Measurements from ENCODE around the gene FOXO6. TPM values are rescaled to one million over a fixed set of nuclear protein-coding genes. Genes with fewer than 3 reads are reported as not detected.

FOXO6 gene
- total RNA-seq, 5 donors from 2014 or later (not counting 1 experiment from before 2014, with no cell fraction given), result 0.13 to 0.70 (median 0.63) TPM; not detected in 2

DNA sequence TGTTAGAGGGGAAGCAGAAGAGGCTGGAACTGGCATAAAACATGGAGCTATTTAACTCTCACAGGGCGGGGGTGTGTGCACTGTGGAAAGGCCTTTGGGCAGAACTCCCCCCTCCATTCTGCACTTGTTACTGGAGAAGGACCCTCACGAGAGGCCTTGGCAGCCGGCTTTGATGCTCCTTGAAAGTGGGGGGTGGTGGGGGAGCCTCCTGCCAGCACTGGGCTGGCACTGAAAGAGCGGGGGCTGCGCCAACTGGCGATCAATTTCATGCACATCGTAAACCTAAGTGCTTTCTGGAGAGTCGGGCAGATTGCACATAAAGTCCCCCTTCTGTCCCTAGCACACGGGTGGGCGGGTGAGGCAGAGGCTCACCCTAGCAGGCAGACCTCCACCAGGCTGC lies 28.9 kb downstream of the FOXO6 start:
- POLR2A ChIA-PET, result no interaction called here
- Histone ChIP-seq H3K4me3 (ENCODE audit: control insufficient read depth in 1 of 2, extremely low read depth in 1 of 2, low read length in 1 of 2) (no peak overlapping the region), H3K4me1 (ENCODE audit: control insufficient read depth in 1 of 2, extremely low read depth in 1 of 2, insufficient read depth in 2 of 2, low read length in 2 of 2) (no peaks in the 10 kb centered on the region), H3K36me3 (ENCODE audit: control insufficient read depth in 2 of 2, extremely low read depth in 1 of 2, insufficient read depth in 1 of 2, low read length in 1 of 2) (no peaks in the 10 kb centered on the region), H3K27me3 (replicated peaks in 1 of 2; ENCODE audit: control insufficient read depth in 2 of 2, extremely low read depth in 1 of 2, insufficient read depth in 2 of 2, low read length in 1 of 2) (peaks cover 0 to 64% of the 10 kb centered on the region in 2 experiments), H3K27ac (ENCODE audit: low read length) (no peak overlapping the region), H3K9me3 (no peaks in the 10 kb centered on the region)
- no peak for ATAC-seq (replicated peaks in 1 of 4)
- Mint-ChIP-seq H3K27me3 (peaks cover 16 to 23% of the 10 kb centered on the region in 2 donors), H3K36me3 (no peaks in the 10 kb centered on the region), H3K4me3 (no peak overlapping the region), H3K9me3 (no peaks in the 10 kb centered on the region), H3K27ac (no peak overlapping the region), H3K4me1 (no peaks in the 10 kb centered on the region)
- WGBS (ENCODE audit: insufficient coverage), result 82% methylated on average over 5 of the region's 10 CpGs
- CTCF ChIA-PET, result no interaction called here
- DNase-seq, result no peak

- ChIA-PET POLR2A (interaction anchor here in 1 of 2 donors (0.5 to 0.6 kb wide), 2 partner anchors 218 to 571 kb away, joined by 3 to 5 read pairs; no protein-coding TSS in a partner anchor), CTCF (no interaction called here)
- no peak overlapping the region for H3K4me3 ChIP-seq (ENCODE audit: control insufficient read depth in 1 of 2, extremely low read depth in 1 of 2, low read length in 1 of 2)
- DNase-seq (no peak), ATAC-seq (replicated peaks in 1 of 4) (no peak)
- H3K36me3 Mint-ChIP-seq, result no peaks in the 10 kb centered on the region
- H3K4me3 Mint-ChIP-seq, result no peak overlapping the region
- 100% methylated on average over 1 of the region's 1 CpG for WGBS (ENCODE audit: insufficient coverage)
- H3K9me3 ChIP-seq, result no peaks in the 10 kb centered on the region
- H3K36me3 ChIP-seq (ENCODE audit: control insufficient read depth in 2 of 2, extremely low read depth in 1 of 2, insufficient read depth in 1 of 2, low read length in 1 of 2), result no peaks in the 10 kb centered on the region
- H3K27me3 Mint-ChIP-seq, result peaks cover 14 to 22% of the 10 kb centered on the region in 2 donors
- H3K4me1 Mint-ChIP-seq, result peaks cover 0 to 2% (median 0%) of the 10 kb centered on the region in 3 donors
- H3K27ac Mint-ChIP-seq, result no peak overlapping the region
- H3K27me3 ChIP-seq (replicated peaks in 1 of 2; ENCODE audit: control insufficient read depth in 2 of 2, extremely low read depth in 1 of 2, insufficient read depth in 2 of 2, low read length in 1 of 2), result peaks cover 0 to 64% of the 10 kb centered on the region in 2 experiments
- peaks cover 0 to 3% of the 10 kb centered on the region in 2 experiments for H3K4me1 ChIP-seq (ENCODE audit: control insufficient read depth in 1 of 2, extremely low read depth in 1 of 2, insufficient read depth in 2 of 2, low read length in 2 of 2)
- H3K27ac ChIP-seq (ENCODE audit: low read length), result no peak overlapping the region
- no peaks in the 10 kb centered on the region for H3K9me3 Mint-ChIP-seq
Observed at GRCh38 chr1:41390573-41390972, 29.3 kb downstream of the FOXO6 start.

GRCh38 chr1:41391834-41392527 lies 30.7 kb downstream of the FOXO6 start:
- Histone ChIP-seq H3K36me3 (ENCODE audit: control insufficient read depth in 2 of 2, extremely low read depth in 1 of 2, insufficient read depth in 1 of 2, low read length in 1 of 2) (no peaks in the 10 kb centered on the region), H3K9me3 (no peaks in the 10 kb centered on the region), H3K27me3 (replicated peaks in 1 of 2; ENCODE audit: control insufficient read depth in 2 of 2, extremely low read depth in 1 of 2, insufficient read depth in 2 of 2, low read length in 1 of 2) (peaks cover 0 to 62% of the 10 kb centered on the region in 2 experiments), H3K27ac (ENCODE audit: low read length) (no peak overlapping the region), H3K4me3 (ENCODE audit: control insufficient read depth in 1 of 2, extremely low read depth in 1 of 2, low read length in 1 of 2) (no peak overlapping the region), H3K4me1 (ENCODE audit: control insufficient read depth in 1 of 2, extremely low read depth in 1 of 2, insufficient read depth in 2 of 2, low read length in 2 of 2) (peaks cover 0 to 3% of the 10 kb centered on the region in 2 experiments)
- Mint-ChIP-seq H3K36me3 (no peaks in the 10 kb centered on the region), H3K27me3 (peaks cover 22 to 23% of the 10 kb centered on the region in 2 donors), H3K9me3 (no peaks in the 10 kb centered on the region), H3K27ac (no peak overlapping the region), H3K4me1 (peaks cover 0 to 5% (median 0%) of the 10 kb centered on the region in 3 donors), H3K4me3 (no peak overlapping the region)
- ChIA-PET CTCF (interaction anchor here (0.5 to 0.6 kb wide), 2 partner anchors 20 to 121 kb away, joined by 3 to 4 read pairs; no protein-coding TSS in a partner anchor), POLR2A (interaction anchor here in 1 of 2 donors (0.6 kb wide), 1 partner anchor 32 kb away, joined by 4 read pairs; no protein-coding TSS in a partner anchor)
- DNase-seq, result no peak
- 43% methylated on average over 7 of the region's 9 CpGs for WGBS (ENCODE audit: insufficient coverage)
- peak in 1 of 4 experiments; percentile 30 for ATAC-seq (replicated peaks in 1 of 4)

- Histone ChIP-seq H3K36me3 (ENCODE audit: control insufficient read depth in 2 of 2, extremely low read depth in 1 of 2, insufficient read depth in 1 of 2, low read length in 1 of 2) (no peaks in the 10 kb centered on the region), H3K27ac (ENCODE audit: low read length) (no peak overlapping the region), H3K4me1 (ENCODE audit: control insufficient read depth in 1 of 2, extremely low read depth in 1 of 2, insufficient read depth in 2 of 2, low read length in 2 of 2) (peaks cover 0 to 3% of the 10 kb centered on the region in 2 experiments), H3K4me3 (ENCODE audit: control insufficient read depth in 1 of 2, extremely low read depth in 1 of 2, low read length in 1 of 2) (no peak overlapping the region), H3K9me3 (no peaks in the 10 kb centered on the region), H3K27me3 (replicated peaks in 1 of 2; ENCODE audit: control insufficient read depth in 2 of 2, extremely low read depth in 1 of 2, insufficient read depth in 2 of 2, low read length in 1 of 2) (peaks cover 0 to 57% of the 10 kb centered on the region in 2 experiments)
- no peaks in the 10 kb centered on the region for H3K9me3 Mint-ChIP-seq
- DNase-seq (no peak), ATAC-seq (replicated peaks in 1 of 4) (no peak)
- H3K36me3 Mint-ChIP-seq, result no peaks in the 10 kb centered on the region
- CTCF ChIA-PET, result interaction anchor here (0.5 to 0.6 kb wide), 2 partner anchors 21 to 121 kb away, joined by 3 to 4 read pairs; no protein-coding TSS in a partner anchor
- WGBS (ENCODE audit: insufficient coverage), result 60% methylated on average over 1 of the region's 4 CpGs
- H3K27me3 Mint-ChIP-seq, result peaks cover 23% of the 10 kb centered on the region in 2 donors
- H3K27ac Mint-ChIP-seq, result no peak overlapping the region
- peaks cover 0 to 5% (median 0%) of the 10 kb centered on the region in 3 donors for H3K4me1 Mint-ChIP-seq
- H3K4me3 Mint-ChIP-seq, result no peak overlapping the region
- POLR2A ChIA-PET, result interaction anchor here in 1 of 2 donors (0.6 to 0.7 kb wide), 2 partner anchors 32 to 108 kb away, joined by 4 to 7 read pairs; no protein-coding TSS in a partner anchor
Observed at GRCh38 chr1:41392528-41392924, 31.3 kb downstream of the FOXO6 start.

DNA sequence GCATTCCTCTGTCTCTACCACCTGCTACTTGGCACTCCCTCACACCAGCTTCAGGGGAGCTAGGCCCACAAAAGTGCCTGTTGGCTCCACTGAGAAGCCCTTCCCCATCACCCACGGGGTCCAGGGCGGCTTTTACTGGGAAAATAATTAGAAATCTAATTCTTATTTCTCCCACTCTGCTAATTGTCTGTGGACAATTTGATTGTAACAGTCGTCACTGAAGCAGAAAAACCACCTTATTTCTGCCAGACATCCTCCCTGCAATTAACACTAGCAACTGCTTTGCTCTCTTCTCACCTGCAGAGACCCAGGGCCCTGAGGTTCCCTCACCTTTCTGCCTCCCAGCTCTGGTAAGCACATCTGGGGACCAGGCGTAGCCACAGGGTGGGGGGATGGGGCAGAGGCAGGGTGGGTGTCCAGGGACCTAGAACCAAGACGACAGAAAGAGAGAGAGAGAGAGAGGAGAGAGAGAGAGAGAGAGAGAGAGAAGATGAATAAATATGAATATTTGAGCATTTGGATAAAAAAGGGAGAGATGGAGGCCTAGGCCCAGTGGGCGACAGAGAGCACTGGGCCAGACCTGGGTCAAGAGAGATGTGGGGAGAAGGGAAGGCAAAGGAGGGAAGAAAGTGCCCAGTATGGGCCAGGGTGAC lies 32.6 kb downstream of the FOXO6 start:
- 75% methylated on average over 2 of the region's 6 CpGs for WGBS (ENCODE audit: insufficient coverage)
- ChIA-PET POLR2A (no interaction called here), CTCF (no interaction called here)
- Mint-ChIP-seq H3K27ac (no peak overlapping the region), H3K9me3 (no peaks in the 10 kb centered on the region), H3K27me3 (peaks cover 23 to 31% of the 10 kb centered on the region in 2 donors), H3K4me1 (peaks cover 0 to 5% (median 0%) of the 10 kb centered on the region in 3 donors), H3K4me3 (no peak overlapping the region), H3K36me3 (no peaks in the 10 kb centered on the region)
- no peaks in the 10 kb centered on the region for H3K9me3 ChIP-seq
- ATAC-seq (replicated peaks in 1 of 4), result no peak
- H3K27me3 ChIP-seq (replicated peaks in 1 of 2; ENCODE audit: control insufficient read depth in 2 of 2, extremely low read depth in 1 of 2, insufficient read depth in 2 of 2, low read length in 1 of 2), result peaks cover 0 to 46% of the 10 kb centered on the region in 2 experiments
- no peaks in the 10 kb centered on the region for H3K36me3 ChIP-seq (ENCODE audit: control insufficient read depth in 2 of 2, extremely low read depth in 1 of 2, insufficient read depth in 1 of 2, low read length in 1 of 2)
- peaks cover 0 to 3% of the 10 kb centered on the region in 2 experiments for H3K4me1 ChIP-seq (ENCODE audit: control insufficient read depth in 1 of 2, extremely low read depth in 1 of 2, insufficient read depth in 2 of 2, low read length in 2 of 2)
- H3K4me3 ChIP-seq (ENCODE audit: control insufficient read depth in 1 of 2, extremely low read depth in 1 of 2, low read length in 1 of 2), result no peak overlapping the region
- DNase-seq, result no peak
- no peak overlapping the region for H3K27ac ChIP-seq (ENCODE audit: low read length)

- WGBS (ENCODE audit: insufficient coverage), result 83% methylated on average over 1 of the region's 10 CpGs
- CTCF ChIA-PET, result no interaction called here
Observed at GRCh38 chr1:41394369-41394744, 33.1 kb downstream of the FOXO6 start.

More at GRCh38 chr1:41394369-41394744, 33.1 kb downstream of the FOXO6 start:
- H3K4me3 Mint-ChIP-seq, result no peak overlapping the region
- DNase-seq (no peak), ATAC-seq (replicated peaks in 1 of 4) (no peak)
- H3K4me1 ChIP-seq (ENCODE audit: control insufficient read depth in 1 of 2, extremely low read depth in 1 of 2, insufficient read depth in 2 of 2, low read length in 2 of 2), result peaks cover 0 to 3% of the 10 kb centered on the region in 2 experiments
- H3K4me1 Mint-ChIP-seq, result peaks cover 0 to 5% (median 0%) of the 10 kb centered on the region in 3 donors
- POLR2A ChIA-PET, result no interaction called here
- no peaks in the 10 kb centered on the region for H3K9me3 ChIP-seq
- H3K36me3 ChIP-seq (ENCODE audit: control insufficient read depth in 2 of 2, extremely low read depth in 1 of 2, insufficient read depth in 1 of 2, low read length in 1 of 2), result no peaks in the 10 kb centered on the region
- H3K27ac ChIP-seq (ENCODE audit: low read length), result no peak overlapping the region
- H3K9me3 Mint-ChIP-seq, result no peaks in the 10 kb centered on the region
- peaks cover 23 to 31% of the 10 kb centered on the region in 2 donors for H3K27me3 Mint-ChIP-seq
- H3K4me3 ChIP-seq (ENCODE audit: control insufficient read depth in 1 of 2, extremely low read depth in 1 of 2, low read length in 1 of 2), result no peak overlapping the region
- H3K27me3 ChIP-seq (replicated peaks in 1 of 2; ENCODE audit: control insufficient read depth in 2 of 2, extremely low read depth in 1 of 2, insufficient read depth in 2 of 2, low read length in 1 of 2), result peaks cover 0 to 51% of the 10 kb centered on the region in 2 experiments
- H3K36me3 Mint-ChIP-seq, result no peaks in the 10 kb centered on the region
- H3K27ac Mint-ChIP-seq, result no peak overlapping the region
